ENCODE results near the gene TMEM116. TPM values are rescaled to one million over a fixed set of nuclear protein-coding genes. Genes with fewer than 3 reads are reported as not detected.

TMEM116 gene
- total RNA-seq, 2 experiments from 2014 or later: 13.8 to 16.3 TPM

DNA sequence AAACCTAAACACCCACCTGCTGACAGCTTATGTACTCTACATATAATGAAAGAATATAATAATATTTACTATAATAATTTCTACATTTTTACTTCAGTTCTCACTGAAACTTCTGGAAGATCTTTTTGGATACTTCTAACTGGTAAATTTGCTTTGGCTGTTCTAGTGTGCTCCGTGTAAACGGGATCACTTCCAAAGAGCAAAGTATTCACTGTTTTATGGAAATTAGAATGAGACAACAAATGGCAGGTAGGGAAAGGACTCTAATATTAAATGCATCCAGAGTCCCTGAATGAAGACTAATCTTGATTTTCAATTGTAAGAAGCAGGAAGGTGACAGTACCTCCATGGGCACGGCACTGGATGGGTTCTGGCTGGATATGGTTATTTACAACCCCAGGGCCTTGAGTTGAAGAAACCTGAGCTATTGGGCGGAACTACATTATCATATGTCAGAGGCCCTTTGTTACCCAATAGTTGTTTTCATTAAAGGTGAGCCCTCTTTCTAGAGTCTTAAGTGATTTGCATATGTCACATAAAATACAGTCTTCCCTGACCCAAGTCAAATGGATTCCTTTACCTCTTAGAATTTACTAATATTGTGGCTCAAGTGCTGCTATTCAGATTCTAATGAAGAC, 10.9 kb upstream of the TMEM116 start:
- CTCF ChIA-PET: interaction anchor here (0.9 to 1.8 kb wide), 5 partner anchors 8 to 23 kb away, joined by 3 to 5 read pairs (median 3); partner anchors contain the start of genes ERP29 and TMEM116
- ATAC-seq (no peak), DNase-seq (no peak)
- peaks cover 48% of the 10 kb centered on the region for H3K4me1 Mint-ChIP-seq (ENCODE audit: low read depth)
- H3K36me3 Mint-ChIP-seq (ENCODE audit: low read depth): peaks cover 37% of the 10 kb centered on the region
- H3K4me3 Mint-ChIP-seq: no peak overlapping the region
- intact Hi-C loops (cut with micrococcal nuclease): no loop called here
- H3K27me3 Mint-ChIP-seq: no peaks in the 10 kb centered on the region
- peak overlapping the region; percentile 6 for H3K27ac Mint-ChIP-seq
- no peak for TF ChIP-seq CTCF (IDR thresholded peaks at IDR 0.05)
- no peaks in the 10 kb centered on the region for H3K9me3 Mint-ChIP-seq
- POLR2A ChIA-PET: interaction anchor here (0.7 to 3.2 kb wide), 4 partner anchors 10 to 187 kb away, joined by 3 to 32 read pairs (median 3); partner anchors contain the start of genes ERP29 and TMEM116

GRCh38 chr12:112022241-112023016, 9.5 kb upstream of the TMEM116 start:
- POLR2A ChIA-PET: interaction anchor here (1.0 to 3.2 kb wide), 3 partner anchors 9 to 15 kb away, joined by 3 to 32 read pairs (median 4); partner anchors contain the start of genes ERP29 and TMEM116
- Mint-ChIP-seq H3K4me1 (ENCODE audit: low read depth) (peaks cover 51% of the 10 kb centered on the region), H3K4me3 (no peak overlapping the region), H3K9me3 (no peaks in the 10 kb centered on the region), H3K27ac (peak overlapping the region; percentile 79), H3K27me3 (no peaks in the 10 kb centered on the region), H3K36me3 (ENCODE audit: low read depth) (peaks cover 40% of the 10 kb centered on the region)
- DNase-seq: no peak
- CTCF ChIA-PET: interaction anchor here (1.0 to 1.8 kb wide), 5 partner anchors 8 to 365 kb away, joined by 3 to 5 read pairs (median 4); no protein-coding TSS in a partner anchor
- TF ChIP-seq CTCF (IDR thresholded peaks at IDR 0.05): no peak
- no peak for ATAC-seq
- intact Hi-C loops (cut with micrococcal nuclease): no loop called here

DNA sequence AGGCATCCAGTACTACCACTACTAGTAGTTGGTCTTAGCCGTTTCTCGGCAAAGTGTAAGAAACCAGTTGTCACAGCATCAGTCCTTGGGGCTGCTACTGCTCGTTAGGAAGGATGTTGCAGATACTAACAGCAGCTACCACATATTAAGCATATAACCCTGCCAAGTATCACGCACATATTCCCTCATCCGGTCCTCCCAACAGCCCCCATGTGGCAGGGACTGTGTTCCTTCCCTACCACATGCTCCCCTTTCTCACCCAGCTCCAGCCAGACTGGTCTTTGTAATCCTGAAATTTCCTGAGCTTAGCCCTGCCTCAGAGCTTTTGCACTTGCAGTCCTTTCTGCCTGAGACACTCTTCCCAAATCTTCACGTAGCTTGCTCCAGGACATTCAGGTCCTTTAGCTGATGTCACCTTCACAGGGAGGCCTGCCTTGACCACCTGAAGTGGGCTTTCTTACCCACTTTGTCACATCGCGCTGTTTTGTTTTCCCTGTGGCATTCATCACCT, 8.0 kb upstream of the TMEM116 start:
- Mint-ChIP-seq H3K27ac (peak overlapping the region; percentile 65), H3K4me3 (no peak overlapping the region), H3K36me3 (ENCODE audit: low read depth) (peaks cover 47% of the 10 kb centered on the region), H3K4me1 (ENCODE audit: low read depth) (peaks cover 56% of the 10 kb centered on the region), H3K27me3 (no peaks in the 10 kb centered on the region), H3K9me3 (no peaks in the 10 kb centered on the region)
- CTCF ChIA-PET: interaction anchor here (0.6 to 1.8 kb wide), 4 partner anchors 12 to 101 kb away, joined by 3 to 8 read pairs (median 3); no protein-coding TSS in a partner anchor
- intact Hi-C loops (cut with micrococcal nuclease): no loop called here
- DNase-seq (no peak), ATAC-seq (no peak)
- POLR2A ChIA-PET: interaction anchor here (0.7 to 1.5 kb wide), 5 partner anchors 28 to 87 kb away, joined by 3 to 4 read pairs (median 3); no protein-coding TSS in a partner anchor
- TF ChIP-seq CTCF (IDR thresholded peaks at IDR 0.05): no peak

DNA sequence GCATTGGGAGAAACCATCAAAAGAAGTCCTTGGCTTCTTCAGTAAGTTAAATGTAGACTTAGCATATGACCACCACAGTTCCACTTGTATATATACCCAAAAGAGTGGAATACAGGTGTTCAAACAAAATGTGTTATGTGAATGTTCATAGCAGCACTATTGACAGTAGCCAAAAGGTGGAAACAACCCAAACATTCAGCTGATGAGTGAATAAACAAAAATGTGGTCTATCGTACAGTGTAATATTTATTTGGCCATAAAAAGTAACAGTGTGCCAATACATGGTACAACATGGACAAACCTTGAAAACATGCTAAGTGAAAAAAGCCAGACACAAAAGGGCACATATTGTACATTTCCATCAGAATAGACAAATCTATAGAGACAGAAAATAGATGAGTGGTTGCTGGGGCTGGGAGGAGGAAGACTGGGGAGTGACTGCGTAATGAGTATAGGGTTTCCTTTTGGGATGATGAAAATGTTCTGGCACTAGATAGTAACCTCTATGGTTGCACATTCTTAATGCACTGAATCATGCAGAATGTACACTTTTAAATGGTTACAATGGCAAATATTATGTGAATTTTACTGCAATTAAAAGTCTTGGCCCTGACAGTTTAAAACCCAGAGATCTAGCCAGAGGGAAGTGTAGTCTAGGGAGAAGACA, 5.7 kb upstream of the TMEM116 start:
- Mint-ChIP-seq H3K36me3 (ENCODE audit: low read depth) (peaks cover 55% of the 10 kb centered on the region), H3K4me1 (ENCODE audit: low read depth) (peaks cover 60% of the 10 kb centered on the region), H3K27ac (peak overlapping the region; percentile 39), H3K9me3 (no peaks in the 10 kb centered on the region), H3K27me3 (no peaks in the 10 kb centered on the region), H3K4me3 (no peak overlapping the region)
- intact Hi-C loops (cut with micrococcal nuclease): no loop called here
- TF ChIP-seq CTCF (IDR thresholded peaks at IDR 0.05): no peak
- ChIA-PET CTCF (interaction anchor here (1.3 to 1.4 kb wide), 2 partner anchors 10 to 32 kb away, joined by 3 read pairs; no protein-coding TSS in a partner anchor), POLR2A (interaction anchor here (1.0 kb wide), 2 partner anchors 13 to 24 kb away, joined by 3 to 5 read pairs; no protein-coding TSS in a partner anchor)
- no peak for DNase-seq
- ATAC-seq: no peak
